Islet precursor cell (in vitro differentiated cells): ENCODE results near the gene RCAN1.
A peak's percentile ranks its signal among the peaks of the same experiment; 100 is the strongest.
"Not testable (repeated sequence)": the region's sequence is repeated elsewhere in the genome, so short reads cannot be mapped to it uniquely, and the experiment has no call there.

ENCODE experiments used
- DNase-seq: peaks from one replicate; pipeline ENCODE4 v3.0.0-alpha.2; 2018

The RCAN1 gene

GRCh38 chr21:34621434-34622350 is 6.8 kb upstream of the RCAN1 start:
- DNase-seq = peak; percentile 46

- DNase-seq = peak; percentile 42
Observed at GRCh38 chr21:34619841-34620665, 5.1 kb upstream of the RCAN1 start.

GRCh38 chr21:34618941-34619340 is 4.0 kb upstream of the RCAN1 start:
- DNase-seq = peak; percentile 2

GRCh38 chr21:34617753-34618339 is 2.9 kb upstream of the RCAN1 start:
- DNase-seq = peak; percentile 42

- no peak for DNase-seq
Observed at GRCh38 chr21:34615487-34615814, 538 bp upstream of the RCAN1 start.

GRCh38 chr21:34613679-34614627 is 960 bp downstream of the RCAN1 start:
- DNase-seq = peak; percentile 31

- DNase-seq = peak; percentile 50
Observed at GRCh38 chr21:34612557-34612956, 2.4 kb downstream of the RCAN1 start.

GRCh38 chr21:34612056-34612455 is 2.9 kb downstream of the RCAN1 start:
- peak; percentile 38 for DNase-seq

- no peak for DNase-seq
Observed at GRCh38 chr21:34611528-34611927, 3.4 kb downstream of the RCAN1 start.

- peak; percentile 31 for DNase-seq
Observed at GRCh38 chr21:34609933-34610549, 4.9 kb downstream of the RCAN1 start.

GRCh38 chr21:34609244-34609932 is 5.5 kb downstream of the RCAN1 start:
- peak; percentile 10 for DNase-seq

- not testable (repeated sequence) for DNase-seq
Observed at GRCh38 chr21:34607376-34607775, 7.5 kb downstream of the RCAN1 start.

GRCh38 chr21:34606621-34607020 is 8.3 kb downstream of the RCAN1 start:
- DNase-seq = no peak

GRCh38 chr21:34606051-34606450 is 8.9 kb downstream of the RCAN1 start:
- peak; percentile 22 for DNase-seq

GRCh38 chr21:34604956-34605355 is 10.0 kb downstream of the RCAN1 start:
- peak; percentile 12 for DNase-seq

GRCh38 chr21:34604556-34604955 is 10.4 kb downstream of the RCAN1 start:
- no peak for DNase-seq

- no peak for DNase-seq
Observed at GRCh38 chr21:34603710-34604057, 11.2 kb downstream of the RCAN1 start.

GRCh38 chr21:34603002-34603709 is 11.8 kb downstream of the RCAN1 start:
- peak; percentile 93 for DNase-seq

- DNase-seq = peak; percentile 41
Observed at GRCh38 chr21:34602061-34602460, 12.9 kb downstream of the RCAN1 start.

- DNase-seq = peak; percentile 18
Observed at GRCh38 chr21:34599534-34600101, 15.3 kb downstream of the RCAN1 start.
